ENCODE measurements around the gene NRIP2.

NRIP2 gene

DNA sequence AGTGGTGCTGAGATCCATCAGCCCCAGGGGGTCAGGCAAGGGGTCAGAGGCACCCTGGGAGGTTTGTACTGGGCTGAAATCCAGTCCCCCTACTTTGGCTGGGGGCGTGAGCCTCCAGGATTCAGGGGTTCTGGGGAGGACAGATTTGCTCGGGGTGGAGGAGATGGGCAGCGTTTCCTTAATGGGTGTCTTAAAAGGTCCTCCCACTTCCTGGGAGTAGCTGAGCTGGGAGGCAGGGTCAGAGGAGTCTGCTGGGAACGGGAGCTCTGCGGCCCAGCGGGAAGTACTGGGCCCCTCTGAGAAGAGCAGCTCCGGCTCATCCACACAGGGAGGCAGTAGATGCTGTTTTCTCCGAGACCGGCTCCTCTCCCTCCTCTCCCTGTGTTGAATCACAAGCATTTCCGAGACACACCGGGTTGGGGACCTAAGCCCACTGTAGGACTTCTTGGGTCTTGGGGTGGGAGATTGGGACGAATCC, 24.1 kb upstream of the NRIP2 start:
- H3K9ac ChIP-seq (ENCODE audit: low read length) = no peak overlapping the region
- H3K4me3 ChIP-seq (ENCODE audit: insufficient read depth, low read length, poor library complexity, severe bottlenecking) = no peak overlapping the region
- H3K79me2 ChIP-seq (ENCODE audit: insufficient read depth, low read length) = no peaks in the 10 kb centered on the region
- no peaks in the 10 kb centered on the region for H3K27me3 ChIP-seq (ENCODE audit: low read length)
- no peaks in the 10 kb centered on the region for H3K9me3 ChIP-seq (ENCODE audit: insufficient read depth, low read length)
- TF ChIP-seq, protein P1, sequence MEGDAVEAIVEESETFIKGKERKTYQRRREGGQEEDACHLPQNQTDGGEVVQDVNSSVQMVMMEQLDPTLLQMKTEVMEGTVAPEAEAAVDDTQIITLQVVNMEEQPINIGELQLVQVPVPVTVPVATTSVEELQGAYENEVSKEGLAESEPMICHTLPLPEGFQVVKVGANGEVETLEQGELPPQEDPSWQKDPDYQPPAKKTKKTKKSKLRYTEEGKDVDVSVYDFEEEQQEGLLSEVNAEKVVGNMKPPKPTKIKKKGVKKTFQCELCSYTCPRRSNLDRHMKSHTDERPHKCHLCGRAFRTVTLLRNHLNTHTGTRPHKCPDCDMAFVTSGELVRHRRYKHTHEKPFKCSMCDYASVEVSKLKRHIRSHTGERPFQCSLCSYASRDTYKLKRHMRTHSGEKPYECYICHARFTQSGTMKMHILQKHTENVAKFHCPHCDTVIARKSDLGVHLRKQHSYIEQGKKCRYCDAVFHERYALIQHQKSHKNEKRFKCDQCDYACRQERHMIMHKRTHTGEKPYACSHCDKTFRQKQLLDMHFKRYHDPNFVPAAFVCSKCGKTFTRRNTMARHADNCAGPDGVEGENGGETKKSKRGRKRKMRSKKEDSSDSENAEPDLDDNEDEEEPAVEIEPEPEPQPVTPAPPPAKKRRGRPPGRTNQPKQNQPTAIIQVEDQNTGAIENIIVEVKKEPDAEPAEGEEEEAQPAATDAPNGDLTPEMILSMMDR (IDR thresholded peaks at IDR 0.05; ENCODE audit: insufficient read depth, low read length, poor library complexity, severe bottlenecking) = no peak
- no peak for TF ChIP-seq EZH2phosphoT487 (conservative IDR thresholded peaks at IDR 0.05; ENCODE audit: low read length)
- H4K20me1 ChIP-seq (ENCODE audit: low read depth, low read length) = no peaks in the 10 kb centered on the region
- no peak overlapping the region for H2AFZ ChIP-seq (ENCODE audit: low read depth, low read length, severe bottlenecking)
- H3K36me3 ChIP-seq (ENCODE audit: low read length) = peaks cover 8% of the 10 kb centered on the region; the same call in 1 of the 2 replicates
- no peak overlapping the region for H3K4me2 ChIP-seq (ENCODE audit: low read depth, low read length, poor library complexity, severe bottlenecking)
- H3K27ac ChIP-seq (ENCODE audit: low read depth, low read length) = no peak overlapping the region
- peaks cover 9% of the 10 kb centered on the region; the same call in 1 of the 2 replicates for H3F3A ChIP-seq (ENCODE audit: insufficient read depth)
- no peaks in the 10 kb centered on the region for H3K9me2 ChIP-seq (replicated peaks; ENCODE audit: insufficient read depth, low read length)

DNA sequence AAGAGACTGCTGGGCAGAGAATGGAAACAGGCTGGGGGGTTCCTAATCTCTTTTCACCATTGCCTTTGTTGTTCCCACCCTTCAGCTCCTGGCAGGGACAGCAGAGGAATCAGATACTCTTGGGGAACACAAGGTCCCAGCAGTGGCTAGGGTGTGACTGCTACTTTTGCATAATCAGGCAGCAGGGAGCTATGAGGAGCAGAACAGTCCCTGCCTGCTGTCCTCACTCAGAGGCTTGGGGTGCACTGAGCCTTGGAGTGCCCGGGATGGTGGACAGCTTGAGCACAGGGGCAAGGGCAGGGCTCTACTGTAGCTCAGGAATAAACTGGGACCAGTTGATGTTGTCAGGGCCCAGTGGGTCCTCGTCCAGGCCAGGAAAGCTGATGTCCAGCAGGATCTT, 23.5 kb upstream of the NRIP2 start:
- TF ChIP-seq, protein P1 (IDR thresholded peaks at IDR 0.05; ENCODE audit: insufficient read depth, low read length, poor library complexity, severe bottlenecking) = no peak
- no peak for TF ChIP-seq EZH2phosphoT487 (conservative IDR thresholded peaks at IDR 0.05; ENCODE audit: low read length)
- no peak overlapping the region for H3K27ac ChIP-seq (ENCODE audit: low read depth, low read length)

DNA sequence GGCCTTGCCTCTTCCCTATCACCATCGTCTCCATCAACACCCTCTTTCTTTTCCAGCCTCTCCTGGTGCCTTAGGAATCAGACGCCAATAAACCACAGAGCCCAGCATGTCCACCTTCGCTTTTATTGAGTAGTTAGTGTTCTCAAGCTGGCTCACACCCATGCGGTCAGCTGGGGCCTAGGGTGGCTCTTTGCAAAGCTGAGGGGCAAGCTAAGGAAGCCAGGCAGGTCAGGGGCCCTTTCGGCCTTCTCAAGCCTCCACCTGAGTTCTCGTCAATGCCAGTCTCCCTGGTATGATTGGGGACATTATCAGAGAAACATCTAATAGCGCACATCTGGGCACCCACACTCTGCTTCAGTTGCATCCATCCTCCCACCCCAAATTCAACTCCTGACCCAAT, 22.7 kb upstream of the NRIP2 start:
- H3K9ac ChIP-seq (ENCODE audit: low read length) = no peak overlapping the region
- H3K36me3 ChIP-seq (ENCODE audit: low read length) = peaks cover 6% of the 10 kb centered on the region; the same call in 1 of the 2 replicates
- TF ChIP-seq, protein P1 (IDR thresholded peaks at IDR 0.05; ENCODE audit: insufficient read depth, low read length, poor library complexity, severe bottlenecking) = no peak
- no peak for TF ChIP-seq EZH2phosphoT487 (conservative IDR thresholded peaks at IDR 0.05; ENCODE audit: low read length)

More for the DNA sequence above, 23.5 kb upstream of the NRIP2 start:
- Histone ChIP-seq H3K4me3 (ENCODE audit: insufficient read depth, low read length, poor library complexity, severe bottlenecking) (no peak overlapping the region), H3K4me2 (ENCODE audit: low read depth, low read length, poor library complexity, severe bottlenecking) (no peak overlapping the region), H3K79me2 (ENCODE audit: insufficient read depth, low read length) (no peaks in the 10 kb centered on the region), H3K36me3 (ENCODE audit: low read length) (peaks cover 6% of the 10 kb centered on the region; the same call in 1 of the 2 replicates), H3K9me3 (ENCODE audit: insufficient read depth, low read length) (no peaks in the 10 kb centered on the region), H3K27me3 (ENCODE audit: low read length) (no peaks in the 10 kb centered on the region), H2AFZ (ENCODE audit: low read depth, low read length, severe bottlenecking) (no peak overlapping the region), H3F3A (ENCODE audit: insufficient read depth) (peaks cover 9% of the 10 kb centered on the region; the same call in 1 of the 2 replicates), H3K9me2 (replicated peaks; ENCODE audit: insufficient read depth, low read length) (no peaks in the 10 kb centered on the region), H4K20me1 (ENCODE audit: low read depth, low read length) (no peaks in the 10 kb centered on the region), H3K9ac (ENCODE audit: low read length) (no peak overlapping the region)

More for the DNA sequence above, 22.7 kb upstream of the NRIP2 start:
- Histone ChIP-seq H2AFZ (ENCODE audit: low read depth, low read length, severe bottlenecking) (no peak overlapping the region), H3F3A (ENCODE audit: insufficient read depth) (peaks cover 9% of the 10 kb centered on the region; the same call in 1 of the 2 replicates), H3K9me2 (replicated peaks; ENCODE audit: insufficient read depth, low read length) (no peaks in the 10 kb centered on the region), H3K27me3 (ENCODE audit: low read length) (no peaks in the 10 kb centered on the region), H4K20me1 (ENCODE audit: low read depth, low read length) (no peaks in the 10 kb centered on the region), H3K27ac (ENCODE audit: low read depth, low read length) (no peak overlapping the region), H3K9me3 (ENCODE audit: insufficient read depth, low read length) (no peaks in the 10 kb centered on the region), H3K79me2 (ENCODE audit: insufficient read depth, low read length) (no peaks in the 10 kb centered on the region), H3K4me3 (ENCODE audit: insufficient read depth, low read length, poor library complexity, severe bottlenecking) (no peak overlapping the region), H3K4me2 (ENCODE audit: low read depth, low read length, poor library complexity, severe bottlenecking) (no peak overlapping the region)
